Liver (tissue), 9 donors: Measurements from ENCODE around the gene MAGI1. TPM values are rescaled to one million over a fixed set of nuclear protein-coding genes. Genes with fewer than 3 reads are reported as not detected.

Experiments
- DNase-seq: peaks from one replicate; pipeline ENCODE4 v3.0.0-alpha.2; 2017; ENCODE audit warnings: low spot score
- H3K27ac ChIP-seq, 2 donors: one replicate each; pipeline ENCODE4 v1.7.0; 2013; ENCODE audit warnings: inconsistent platforms in 2 of 2, low read length in 2 of 2, control low read depth in 1 of 2, low read depth in 1 of 2, mild to moderate bottlenecking in 1 of 2
- H3K27me3 ChIP-seq, 4 donors: one replicate each; pipeline versions ENCODE4 v1.6.1 to v1.7.0; 2013; ENCODE audit warnings: low read length in 3 of 4, inconsistent platforms in 1 of 4, mild to moderate bottlenecking in 1 of 4, moderate library complexity in 1 of 4; ENCODE audit not compliant: control insufficient read depth in 4 of 4, insufficient read depth in 4 of 4
- H3K36me3 ChIP-seq, 4 donors: one replicate each; pipeline versions ENCODE4 v1.6.1 to v1.7.0; 2013; ENCODE audit warnings: low read length in 3 of 4, mild to moderate bottlenecking in 3 of 4, low read depth in 1 of 4, moderate library complexity in 1 of 4; ENCODE audit not compliant: control insufficient read depth in 4 of 4, insufficient read depth in 3 of 4
- H3K4me1 ChIP-seq, 4 donors: one replicate each; pipeline versions ENCODE4 v1.6.1 to v1.7.0; 2013; ENCODE audit warnings: low read length in 3 of 4, mild to moderate bottlenecking in 3 of 4, moderate library complexity in 1 of 4; ENCODE audit not compliant: control insufficient read depth in 4 of 4, insufficient read depth in 4 of 4
- H3K4me3 ChIP-seq, 3 donors: one replicate each; pipeline versions ENCODE4 v1.6.1 to v1.7.0; 2013; ENCODE audit warnings: low read length in 3 of 3, control low read depth in 1 of 3, low read depth in 1 of 3, mild to moderate bottlenecking in 1 of 3
- H3K9ac ChIP-seq, 2 donors: one replicate each; pipeline ENCODE4 v1.7.0; 2013; ENCODE audit warnings: low read length in 2 of 2, mild to moderate bottlenecking in 2 of 2, moderate library complexity in 2 of 2, control low read depth in 1 of 2, low read depth in 1 of 2
- H3K9me3 ChIP-seq, 4 donors: one replicate each; pipeline versions ENCODE4 v1.6.1 to v1.7.0; 2013; ENCODE audit warnings: low read length in 3 of 4; ENCODE audit not compliant: control insufficient read depth in 4 of 4
- ATF3 ChIP-seq: IDR thresholded peaks from 2 replicates; pipeline ENCODE4 v1.6.1; 2016; ENCODE audit warnings: antibody characterized with exemption
- CTCF ChIP-seq: fragments of 150-350 bp; IDR thresholded peaks from 2 replicates; pipeline ENCODE4 v1.5.1; 2017; ENCODE audit warnings: improper control_type of control experiment, low read depth, low read length; ENCODE audit not compliant: missing input control
- EGR1 ChIP-seq, 2 donors: IDR thresholded peaks; 2 replicates each; pipeline ENCODE4 v1.6.1; 2016 to 2018; ENCODE audit warnings: antibody characterized with exemption in 2 of 2, low read depth in 2 of 2
- FOXA1 ChIP-seq: IDR thresholded peaks from 2 replicates; pipeline ENCODE4 v1.6.1; 2016; ENCODE audit warnings: antibody characterized with exemption
- FOXA2 ChIP-seq: IDR thresholded peaks from 2 replicates; pipeline ENCODE4 v1.6.1; 2016; ENCODE audit warnings: antibody characterized with exemption
- GABPA ChIP-seq, 2 donors: IDR thresholded peaks in 1 of 2; conservative IDR thresholded peaks in 1 of 2; 2 replicates each; pipeline ENCODE4 v1.6.1; 2016; ENCODE audit warnings: antibody characterized with exemption in 2 of 2, mild to moderate bottlenecking in 1 of 2, moderate library complexity in 1 of 2
- HNF4A ChIP-seq, 2 donors: conservative IDR thresholded peaks; 2 replicates each; pipeline ENCODE4 v1.6.1; 2016; ENCODE audit warnings: antibody characterized with exemption in 2 of 2, mild to moderate bottlenecking in 2 of 2
- HNF4G ChIP-seq: IDR thresholded peaks from 2 replicates; pipeline ENCODE4 v1.6.1; 2016; ENCODE audit warnings: antibody characterized with exemption
- JUND ChIP-seq, 2 donors: IDR thresholded peaks; 2 replicates each; pipeline ENCODE4 v1.6.1; 2016; ENCODE audit warnings: antibody characterized with exemption in 2 of 2
- MAX ChIP-seq: IDR thresholded peaks from 2 replicates; pipeline ENCODE4 v1.6.1; 2016; ENCODE audit warnings: antibody characterized with exemption
- NR2F2 ChIP-seq: IDR thresholded peaks from 2 replicates; pipeline ENCODE4 v1.6.1; 2016; ENCODE audit warnings: antibody characterized with exemption
- RAD21 ChIP-seq, 2 donors: IDR thresholded peaks; 2 replicates each; pipeline ENCODE4 v1.6.1; 2016; ENCODE audit warnings: antibody characterized with exemption in 2 of 2, mild to moderate bottlenecking in 2 of 2
- RXRA ChIP-seq, 2 donors: IDR thresholded peaks; 2 replicates each; pipeline ENCODE4 v1.6.1; 2017 to 2018; ENCODE audit warnings: antibody characterized with exemption in 2 of 2, mild to moderate bottlenecking in 1 of 2
- SP1 ChIP-seq: IDR thresholded peaks from 2 replicates; pipeline ENCODE4 v1.6.1; 2018; ENCODE audit warnings: antibody characterized with exemption, mild to moderate bottlenecking
- TAF1 ChIP-seq: conservative IDR thresholded peaks from 2 replicates; pipeline ENCODE4 v1.6.1; 2016; ENCODE audit warnings: antibody characterized with exemption, mild to moderate bottlenecking
- YY1 ChIP-seq: IDR thresholded peaks from 2 replicates; pipeline ENCODE4 v1.6.1; 2016; ENCODE audit warnings: antibody characterized with exemption, mild to moderate bottlenecking
- ZBTB33 ChIP-seq: IDR thresholded peaks from 2 replicates; pipeline ENCODE4 v1.6.1; 2016; ENCODE audit warnings: antibody characterized with exemption
- WGBS: extraction: QIAGEN DNeasy Blood & Tissue Kit; methylation state at CpG from one replicate; pipeline ENCODE4 v1.1.7; 2013; 5-methylcytosine and 5-hydroxymethylcytosine counted together
- polyA plus RNA-seq, 2 donors: library from polyadenylated mRNA; stranded (reverse) in 1 of 2; unstranded in 1 of 2; fragments of 200-250 nt in 1 of 2; fragments of >200 nt in 1 of 2; fragmentation: Nextera tagmentation in 1 of 2; extraction: Ambion mirVana in 1 of 2; gene quantifications; one replicate each; pipeline versions ENCODE4 v1.2.1 to v1.2.3, GENCODE V29; 2013 to 2015
- total RNA-seq, 2 donors: library from RNA; depleted of rRNA; stranded (reverse); fragments of >200 nt; gene quantifications; one replicate each; pipeline ENCODE4 v1.2.3, GENCODE V29; 2014
- donor health status: healthy.
- donor health status: healthy.
- donor health status: healthy.
- donor health status: healthy.
- donor health status: healthy.

The MAGI1 gene
- total and polyA plus RNA-seq, 4 donors = 9.6 to 68.8 (median 14.0) TPM

- Histone ChIP-seq H3K4me3 (no peak overlapping the region), H3K9me3 (no peaks in the 10 kb centered on the region), H3K4me1 (peaks cover 0 to 10% (median 0%) of the 10 kb centered on the region in 4 donors), H3K36me3 (no peaks in the 10 kb centered on the region), H3K27me3 (no peaks in the 10 kb centered on the region), H3K27ac (no peak overlapping the region), H3K9ac (no peak overlapping the region)
- WGBS = 94% methylated on average over 12 of the region's 12 CpGs
- TF ChIP-seq TAF1 = no peak
- TF ChIP-seq JUND (IDR thresholded peaks at IDR 0.05) = no peak
- no peak for TF ChIP-seq HNF4A (conservative IDR thresholded peaks at IDR 0.05)
- no peak for TF ChIP-seq RXRA (IDR thresholded peaks at IDR 0.05)
- no peak for TF ChIP-seq MAX
- no peak for TF ChIP-seq SP1
- no peak for TF ChIP-seq EGR1 (IDR thresholded peaks at IDR 0.05; ENCODE audit: low read depth in 2 of 2)
- TF ChIP-seq HNF4G = no peak
- no peak for TF ChIP-seq RAD21 (IDR thresholded peaks at IDR 0.05)
- no peak for TF ChIP-seq ZBTB33
- TF ChIP-seq GABPA (IDR thresholded peaks at IDR 0.05 in 1 of 2, conservative IDR thresholded peaks at IDR 0.05 in 1 of 2) = no peak
- no peak for TF ChIP-seq ATF3
- no peak for TF ChIP-seq FOXA1
- no peak for TF ChIP-seq YY1
- no peak for DNase-seq
These were observed 450.9 kb downstream of the MAGI1 start for GRCh38 chr3:65587650-65588439.

DNA sequence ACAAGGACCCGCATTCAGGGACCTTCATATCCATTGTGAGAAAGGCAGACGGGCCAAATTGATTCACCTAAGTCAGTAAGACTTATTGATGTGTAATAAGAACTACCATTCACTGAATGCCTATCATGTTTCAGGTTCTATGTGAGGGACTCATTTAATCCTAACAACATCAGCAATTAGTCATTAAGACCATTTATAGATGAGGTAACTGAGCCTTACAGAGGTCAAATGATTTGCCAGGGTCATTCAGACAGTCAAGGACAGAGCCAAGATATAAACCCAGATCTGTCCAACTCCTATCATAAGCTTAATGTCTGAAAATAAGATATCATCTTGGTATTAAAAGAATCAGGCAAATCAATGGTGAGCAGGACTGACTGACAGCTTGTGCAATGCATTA, 453.8 kb downstream of the MAGI1 start:
- WGBS = 95% methylated on average over 2 of the region's 2 CpGs
- no peak overlapping the region for H3K9ac ChIP-seq
- no peak for DNase-seq
- H3K27me3 ChIP-seq = no peaks in the 10 kb centered on the region
- H3K4me3 ChIP-seq = no peak overlapping the region
- no peak overlapping the region for H3K27ac ChIP-seq
- TF ChIP-seq GABPA (IDR thresholded peaks at IDR 0.05 in 1 of 2, conservative IDR thresholded peaks at IDR 0.05 in 1 of 2) (no peak), RXRA (IDR thresholded peaks at IDR 0.05) (no peak), SP1 (no peak)
- H3K9me3 ChIP-seq = no peaks in the 10 kb centered on the region
- H3K36me3 ChIP-seq = no peaks in the 10 kb centered on the region
- peaks cover 0 to 10% (median 0%) of the 10 kb centered on the region in 4 donors for H3K4me1 ChIP-seq

DNA sequence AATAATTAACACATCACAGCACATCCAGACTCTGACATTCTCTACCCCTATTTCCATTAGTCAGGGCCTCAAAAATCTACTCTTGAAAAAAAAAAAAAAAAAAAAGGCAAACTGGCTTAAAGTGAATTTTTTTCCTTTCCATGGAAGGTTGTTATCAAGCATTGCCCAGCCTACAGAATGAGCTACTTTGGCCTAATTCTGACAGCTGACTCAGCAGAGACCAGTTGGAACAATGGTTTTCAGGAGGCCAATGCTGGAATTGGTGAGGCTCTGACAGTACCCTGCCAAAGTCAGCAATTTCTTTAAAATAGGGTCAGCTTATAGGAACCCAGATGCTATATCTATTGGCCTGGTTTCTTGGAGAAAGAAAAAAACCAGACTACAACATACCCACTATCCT, 454.7 kb downstream of the MAGI1 start:
- TF ChIP-seq ATF3 = no peak
- no peak for TF ChIP-seq CTCF
- no peak for TF ChIP-seq ZBTB33
- TF ChIP-seq RXRA (IDR thresholded peaks at IDR 0.05) = no peak
- TF ChIP-seq HNF4G = no peak
- TF ChIP-seq HNF4A (conservative IDR thresholded peaks at IDR 0.05) = no peak
- TF ChIP-seq NR2F2 = no peak
- TF ChIP-seq TAF1 = no peak
- no peak for TF ChIP-seq RAD21 (IDR thresholded peaks at IDR 0.05)
- TF ChIP-seq SP1 = no peak
- no peak for TF ChIP-seq JUND (IDR thresholded peaks at IDR 0.05)
- no peak for TF ChIP-seq FOXA2
- no peak for TF ChIP-seq EGR1 (IDR thresholded peaks at IDR 0.05; ENCODE audit: low read depth in 2 of 2)
- Histone ChIP-seq H3K9me3 (no peaks in the 10 kb centered on the region), H3K4me3 (no peak overlapping the region), H3K9ac (no peak overlapping the region), H3K4me1 (peaks cover 0 to 10% (median 0%) of the 10 kb centered on the region in 4 donors), H3K36me3 (no peaks in the 10 kb centered on the region), H3K27ac (no peak overlapping the region), H3K27me3 (no peaks in the 10 kb centered on the region)
- DNase-seq = no peak
